ENCODE data around the gene MOAP1. TPM values are rescaled to one million over a fixed set of nuclear protein-coding genes. Genes with fewer than 3 reads are reported as not detected.

MOAP1 gene
- total and polyA plus RNA-seq, 2 donors from 2014 or later: 38.4 to 40.1 TPM

DNA sequence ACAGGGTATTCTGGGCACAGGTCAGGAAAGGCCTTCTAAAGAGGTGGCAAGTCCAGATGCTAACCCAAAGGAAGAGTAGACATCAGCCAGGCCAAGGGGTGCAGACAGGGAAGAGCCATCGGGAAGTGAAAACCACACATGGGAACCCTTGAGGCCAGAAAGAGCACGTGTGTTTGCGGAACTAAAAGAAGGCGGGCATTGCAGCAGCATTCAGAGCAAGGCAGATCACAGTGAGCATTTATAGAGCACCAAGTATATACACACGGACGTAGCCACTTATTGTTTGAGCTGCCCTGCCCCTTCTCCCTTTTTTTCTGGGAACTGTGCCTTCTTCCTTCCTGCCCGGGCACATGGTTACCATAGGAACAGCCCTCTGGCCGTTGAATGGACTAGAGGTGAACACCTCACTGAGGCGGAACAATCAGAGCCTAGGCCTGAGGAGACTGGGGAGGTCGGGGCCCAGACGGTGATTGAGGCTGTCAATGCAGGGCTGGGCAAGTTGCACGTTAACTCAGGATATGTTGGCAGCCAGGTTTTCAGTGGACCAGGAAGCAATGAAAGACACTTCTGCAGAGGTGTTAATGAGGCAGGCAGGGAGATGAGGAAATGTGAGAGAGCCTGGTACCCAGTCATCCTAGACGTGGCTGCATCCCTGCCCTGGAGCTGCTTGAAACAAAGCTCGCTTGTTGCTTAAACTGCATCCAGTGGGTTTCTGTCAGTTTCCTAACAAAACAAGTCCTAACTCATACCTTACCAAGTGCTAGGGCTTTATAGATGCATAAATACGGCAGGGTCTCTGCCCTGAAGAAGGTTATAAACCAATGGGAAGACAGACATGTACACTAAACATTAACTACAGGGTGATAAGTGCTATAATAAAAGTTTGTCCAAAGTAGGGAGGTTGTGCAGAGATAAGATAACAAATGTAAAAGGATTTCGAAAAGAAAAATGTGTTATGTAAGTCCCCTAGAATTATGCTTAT, 34.2 kb downstream of the MOAP1 start:
- no peak overlapping the region for H3K4me3 ChIP-seq (ENCODE audit: low read length in 3 of 3)

GRCh38 chr14:93148979-93149378, 35.7 kb downstream of the MOAP1 start:
- DNase-seq (peak in 1 of 5 donors; percentile 40), FAIRE-seq (no peak)
- H3K9ac ChIP-seq (ENCODE audit: low read length in 3 of 3): no peak overlapping the region
- H3K4me1 ChIP-seq (ENCODE audit: control insufficient read depth in 2 of 3, insufficient read depth in 2 of 3, low read depth in 1 of 3, low read length in 3 of 3): peaks cover 0 to 10% (median 8%) of the 10 kb centered on the region in 3 donors
- no peak overlapping the region for H3K27ac ChIP-seq (ENCODE audit: low read depth in 2 of 2, low read length in 2 of 2)
- H3K36me3 ChIP-seq (ENCODE audit: control insufficient read depth in 2 of 3, insufficient read depth in 3 of 3, low read length in 3 of 3): no peaks in the 10 kb centered on the region
- no peak overlapping the region for H3K4me3 ChIP-seq (ENCODE audit: low read length in 3 of 3)
- H3K27me3 ChIP-seq (ENCODE audit: control insufficient read depth, insufficient read depth, low read length): no peaks in the 10 kb centered on the region
- intact Hi-C loops (cut with DNase I): no loop called here
- H3K9me3 ChIP-seq (ENCODE audit: control insufficient read depth in 2 of 3, insufficient read depth in 1 of 3, low read length in 3 of 3): no peaks in the 10 kb centered on the region
- TF ChIP-seq, protein P1, sequence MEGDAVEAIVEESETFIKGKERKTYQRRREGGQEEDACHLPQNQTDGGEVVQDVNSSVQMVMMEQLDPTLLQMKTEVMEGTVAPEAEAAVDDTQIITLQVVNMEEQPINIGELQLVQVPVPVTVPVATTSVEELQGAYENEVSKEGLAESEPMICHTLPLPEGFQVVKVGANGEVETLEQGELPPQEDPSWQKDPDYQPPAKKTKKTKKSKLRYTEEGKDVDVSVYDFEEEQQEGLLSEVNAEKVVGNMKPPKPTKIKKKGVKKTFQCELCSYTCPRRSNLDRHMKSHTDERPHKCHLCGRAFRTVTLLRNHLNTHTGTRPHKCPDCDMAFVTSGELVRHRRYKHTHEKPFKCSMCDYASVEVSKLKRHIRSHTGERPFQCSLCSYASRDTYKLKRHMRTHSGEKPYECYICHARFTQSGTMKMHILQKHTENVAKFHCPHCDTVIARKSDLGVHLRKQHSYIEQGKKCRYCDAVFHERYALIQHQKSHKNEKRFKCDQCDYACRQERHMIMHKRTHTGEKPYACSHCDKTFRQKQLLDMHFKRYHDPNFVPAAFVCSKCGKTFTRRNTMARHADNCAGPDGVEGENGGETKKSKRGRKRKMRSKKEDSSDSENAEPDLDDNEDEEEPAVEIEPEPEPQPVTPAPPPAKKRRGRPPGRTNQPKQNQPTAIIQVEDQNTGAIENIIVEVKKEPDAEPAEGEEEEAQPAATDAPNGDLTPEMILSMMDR (IDR thresholded peaks at IDR 0.05; ENCODE audit: borderline replicate concordance, extremely low read depth, insufficient read depth): no peak

More for the DNA sequence above, 34.2 kb downstream of the MOAP1 start:
- TF ChIP-seq, protein P1 (IDR thresholded peaks at IDR 0.05; ENCODE audit: borderline replicate concordance, extremely low read depth, insufficient read depth): peak; percentile 2
- FAIRE-seq (no peak), DNase-seq (peak; percentile 33 to 90 (median 48))
- H3K4me1 ChIP-seq (ENCODE audit: control insufficient read depth in 2 of 3, insufficient read depth in 2 of 3, low read depth in 1 of 3, low read length in 3 of 3): peaks cover 0 to 10% (median 8%) of the 10 kb centered on the region in 3 donors
- H3K9ac ChIP-seq (ENCODE audit: low read length in 3 of 3): peak overlapping the region in 1 of 3 donors; percentile 40
- H3K9me3 ChIP-seq (ENCODE audit: control insufficient read depth in 2 of 3, insufficient read depth in 1 of 3, low read length in 3 of 3): no peaks in the 10 kb centered on the region
- intact Hi-C loops (cut with DNase I): no loop called here
- H3K27ac ChIP-seq (ENCODE audit: low read depth in 2 of 2, low read length in 2 of 2): no peak overlapping the region
- H3K27me3 ChIP-seq (ENCODE audit: control insufficient read depth, insufficient read depth, low read length): no peaks in the 10 kb centered on the region
- no peaks in the 10 kb centered on the region for H3K36me3 ChIP-seq (ENCODE audit: control insufficient read depth in 2 of 3, insufficient read depth in 3 of 3, low read length in 3 of 3)

DNA sequence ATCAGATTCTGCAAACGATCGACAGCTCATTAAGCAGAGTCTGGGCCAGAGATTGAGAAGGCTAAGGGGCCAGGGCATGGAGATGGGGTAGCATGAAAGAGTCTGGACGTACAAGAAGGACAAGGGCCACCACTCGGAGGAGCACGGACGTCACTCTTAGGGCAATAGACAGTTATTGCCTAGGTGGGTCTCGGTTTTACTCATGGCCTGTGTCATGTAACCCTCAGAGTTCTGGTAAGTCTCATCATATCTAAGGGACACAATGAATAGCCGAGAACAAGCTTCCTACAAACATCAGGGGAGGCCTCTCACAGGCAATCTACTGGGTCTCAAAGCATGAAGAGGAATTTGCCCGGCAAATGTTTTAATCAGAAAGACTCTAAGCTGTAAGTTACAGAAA, 38.6 kb downstream of the MOAP1 start:
- intact Hi-C loops (cut with DNase I): no loop called here
- no peak for FAIRE-seq

More for the DNA sequence above, 38.6 kb downstream of the MOAP1 start:
- Histone ChIP-seq H3K4me3 (ENCODE audit: low read length in 3 of 3) (no peak overlapping the region), H3K9me3 (ENCODE audit: control insufficient read depth in 2 of 3, insufficient read depth in 1 of 3, low read length in 3 of 3) (no peaks in the 10 kb centered on the region), H3K27ac (ENCODE audit: low read depth in 2 of 2, low read length in 2 of 2) (no peak overlapping the region), H3K27me3 (ENCODE audit: control insufficient read depth, insufficient read depth, low read length) (no peaks in the 10 kb centered on the region), H3K9ac (ENCODE audit: low read length in 3 of 3) (no peak overlapping the region), H3K4me1 (ENCODE audit: control insufficient read depth in 2 of 3, insufficient read depth in 2 of 3, low read depth in 1 of 3, low read length in 3 of 3) (peaks cover 0 to 9% (median 7%) of the 10 kb centered on the region in 3 donors), H3K36me3 (ENCODE audit: control insufficient read depth in 2 of 3, insufficient read depth in 3 of 3, low read length in 3 of 3) (no peaks in the 10 kb centered on the region)
- TF ChIP-seq, protein P1 (IDR thresholded peaks at IDR 0.05; ENCODE audit: borderline replicate concordance, extremely low read depth, insufficient read depth): no peak
- DNase-seq: peak in 1 of 5 donors; percentile 6
